Measurements from ENCODE around the gene OTULIN.
A peak's percentile ranks its signal among the peaks of the same experiment; 100 is the strongest.

Gene OTULIN

GRCh38 chr5:14663734-14664269 lies 716 bp upstream of the OTULIN start:
- Histone ChIP-seq H4K20me1 (ENCODE audit: insufficient read depth, low read length, poor library complexity, severe bottlenecking) (peaks cover 38% of the 10 kb centered on the region), H3K27me3 (ENCODE audit: insufficient read depth, low read length, poor library complexity, severe bottlenecking) (no peaks in the 10 kb centered on the region), H3F3A (ENCODE audit: low read depth) (no peaks in the 10 kb centered on the region), H3K4me2 (ENCODE audit: low read depth, low read length, poor library complexity, severe bottlenecking) (peak overlapping the region; percentile 87), H3K9me2 (replicated peaks; ENCODE audit: low read depth, low read length) (no peaks in the 10 kb centered on the region), H3K4me1 (ENCODE audit: insufficient read depth, low read length, poor library complexity, severe bottlenecking) (peaks cover 65% of the 10 kb centered on the region), H2AFZ (ENCODE audit: low read length) (peak overlapping the region; percentile 76), H3K79me2 (ENCODE audit: insufficient read depth, low read length) (peaks cover 52% of the 10 kb centered on the region), H3K9ac (ENCODE audit: low read depth, low read length, poor library complexity, severe bottlenecking) (peak overlapping the region; percentile 89), H3K4me3 (ENCODE audit: low read length, poor library complexity, severe bottlenecking) (peak overlapping the region; percentile 82), H3K36me3 (ENCODE audit: insufficient read depth, low read length) (no peaks in the 10 kb centered on the region), H3K9me3 (ENCODE audit: insufficient read depth, low read depth, low read length) (no peaks in the 10 kb centered on the region)
- TF ChIP-seq EZH2phosphoT487 (IDR thresholded peaks at IDR 0.05; ENCODE audit: borderline replicate concordance), result no peak
- TF ChIP-seq CTCF (conservative IDR thresholded peaks at IDR 0.05; ENCODE audit: low read length), result no peak

GRCh38 chr5:14665101-14665822 lies 744 bp downstream of the OTULIN start:
- Histone ChIP-seq H3K4me1 (ENCODE audit: insufficient read depth, low read length, poor library complexity, severe bottlenecking) (peaks cover 71% of the 10 kb centered on the region), H3F3A (ENCODE audit: low read depth) (no peaks in the 10 kb centered on the region), H3K27me3 (ENCODE audit: insufficient read depth, low read length, poor library complexity, severe bottlenecking) (no peaks in the 10 kb centered on the region), H2AFZ (ENCODE audit: low read length) (peak overlapping the region; percentile 50; the same call in 1 of the 2 replicates), H3K36me3 (ENCODE audit: insufficient read depth, low read length) (no peaks in the 10 kb centered on the region), H3K4me3 (ENCODE audit: low read length, poor library complexity, severe bottlenecking) (peak overlapping the region; percentile 82), H3K9me3 (ENCODE audit: insufficient read depth, low read depth, low read length) (no peaks in the 10 kb centered on the region), H3K79me2 (ENCODE audit: insufficient read depth, low read length) (peaks cover 66% of the 10 kb centered on the region), H3K4me2 (ENCODE audit: low read depth, low read length, poor library complexity, severe bottlenecking) (peak overlapping the region; percentile 97), H3K9ac (ENCODE audit: low read depth, low read length, poor library complexity, severe bottlenecking) (peak overlapping the region; percentile 89), H3K9me2 (replicated peaks; ENCODE audit: low read depth, low read length) (no peaks in the 10 kb centered on the region), H4K20me1 (ENCODE audit: insufficient read depth, low read length, poor library complexity, severe bottlenecking) (peaks cover 53% of the 10 kb centered on the region)
- peak; percentile 2; the same call in 1 of the 2 replicates for TF ChIP-seq CTCF (conservative IDR thresholded peaks at IDR 0.05; ENCODE audit: low read length)
- TF ChIP-seq EZH2phosphoT487 (IDR thresholded peaks at IDR 0.05; ENCODE audit: borderline replicate concordance), result no peak

GRCh38 chr5:14665949-14666348 lies 1.4 kb downstream of the OTULIN start:
- no peaks in the 10 kb centered on the region for H3K27me3 ChIP-seq (ENCODE audit: insufficient read depth, low read length, poor library complexity, severe bottlenecking)
- no peaks in the 10 kb centered on the region for H3K9me3 ChIP-seq (ENCODE audit: insufficient read depth, low read depth, low read length)
- H3K4me3 ChIP-seq (ENCODE audit: low read length, poor library complexity, severe bottlenecking), result peak overlapping the region; percentile 82
- no peaks in the 10 kb centered on the region for H3K36me3 ChIP-seq (ENCODE audit: insufficient read depth, low read length)
- TF ChIP-seq CTCF (conservative IDR thresholded peaks at IDR 0.05; ENCODE audit: low read length) (0 out of 2 replicates have a peak, but pooled peaks have one; percentile 27), EZH2phosphoT487 (IDR thresholded peaks at IDR 0.05; ENCODE audit: borderline replicate concordance) (no peak)
- peak overlapping the region; percentile 97 for H3K4me2 ChIP-seq (ENCODE audit: low read depth, low read length, poor library complexity, severe bottlenecking)
- H3K79me2 ChIP-seq (ENCODE audit: insufficient read depth, low read length), result peaks cover 73% of the 10 kb centered on the region
- H3F3A ChIP-seq (ENCODE audit: low read depth), result no peaks in the 10 kb centered on the region
- H2AFZ ChIP-seq (ENCODE audit: low read length), result no peak overlapping the region
- peaks cover 70% of the 10 kb centered on the region for H3K4me1 ChIP-seq (ENCODE audit: insufficient read depth, low read length, poor library complexity, severe bottlenecking)
- H4K20me1 ChIP-seq (ENCODE audit: insufficient read depth, low read length, poor library complexity, severe bottlenecking), result peaks cover 59% of the 10 kb centered on the region
- peak overlapping the region; percentile 89 for H3K9ac ChIP-seq (ENCODE audit: low read depth, low read length, poor library complexity, severe bottlenecking)
- no peaks in the 10 kb centered on the region for H3K9me2 ChIP-seq (replicated peaks; ENCODE audit: low read depth, low read length)
